ENCODE results near the gene KIF22.

The KIF22 gene

DNA sequence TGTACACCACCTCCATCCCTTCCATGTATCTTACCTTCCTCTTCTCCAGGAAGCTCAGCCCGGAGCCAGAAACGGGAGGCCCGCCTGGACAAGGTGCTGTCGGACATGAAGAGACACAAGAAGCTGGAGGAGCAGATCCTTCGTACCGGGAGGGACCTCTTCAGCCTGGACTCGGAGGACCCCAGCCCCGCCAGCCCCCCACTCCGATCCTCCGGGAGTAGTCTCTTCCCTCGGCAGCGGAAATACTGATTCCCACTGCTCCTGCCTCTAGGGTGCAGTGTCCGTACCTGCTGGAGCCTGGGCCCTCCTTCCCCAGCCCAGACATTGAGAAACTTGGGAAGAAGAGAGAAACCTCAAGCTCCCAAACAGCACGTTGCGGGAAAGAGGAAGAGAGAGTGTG is 29.0 kb downstream of the KIF22 start:
- Histone ChIP-seq H3K4me3 (ENCODE audit: low read depth in 1 of 2, low read length in 1 of 2) (peak overlapping the region; percentile 84 to 99), H3K4me1 (ENCODE audit: control insufficient read depth in 1 of 2, insufficient read depth in 1 of 2, low read depth in 1 of 2, low read length in 1 of 2) (peaks cover 74 to 89% of the 10 kb centered on the region in 2 experiments)

DNA sequence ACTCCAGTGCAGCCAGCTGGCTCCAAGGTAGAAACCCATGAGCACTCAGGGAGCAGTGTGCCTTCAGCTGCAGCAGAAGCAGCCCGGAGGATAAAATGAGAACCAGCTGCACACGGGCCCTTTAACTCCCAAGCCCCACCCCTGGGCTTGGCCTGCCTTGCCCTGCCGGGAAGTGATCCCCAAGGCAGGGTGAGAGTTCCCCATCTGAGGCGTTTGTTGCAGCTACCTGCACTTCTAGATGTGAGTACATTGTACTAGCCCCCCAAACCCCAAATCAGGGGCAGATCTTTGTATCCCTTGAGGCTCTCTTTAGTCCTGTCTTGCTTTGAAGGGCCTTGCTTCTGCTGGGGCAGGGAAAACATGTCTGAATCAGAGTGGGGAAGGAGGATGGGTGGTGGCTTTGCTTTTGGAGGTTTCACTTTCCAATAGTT is 29.7 kb downstream of the KIF22 start, which contains the start of gene MVP:
MVP (plus strand) TSS at position 192 of the 431 bp plus-strand sequence. CDS start 10,088 bp downstream, outside the sequence.
- Histone ChIP-seq H3K36me3 (no peaks in the 10 kb centered on the region), H3K4me1 (ENCODE audit: control insufficient read depth in 1 of 2, insufficient read depth in 1 of 2, low read depth in 1 of 2, low read length in 1 of 2) (peaks cover 73 to 89% of the 10 kb centered on the region in 2 experiments), H3K4me3 (ENCODE audit: low read depth in 1 of 2, low read length in 1 of 2) (peak within 1 kb of the TSS; percentile 84 to 99)

More for the DNA sequence above, 29.0 kb downstream of the KIF22 start:
- Histone ChIP-seq H3K27ac (peak overlapping the region; percentile 89), H3K9me3 (no peaks in the 10 kb centered on the region), H3K27me3 (peaks cover 3% of the 10 kb centered on the region), H3K36me3 (no peaks in the 10 kb centered on the region)
- TF ChIP-seq, protein P1, sequence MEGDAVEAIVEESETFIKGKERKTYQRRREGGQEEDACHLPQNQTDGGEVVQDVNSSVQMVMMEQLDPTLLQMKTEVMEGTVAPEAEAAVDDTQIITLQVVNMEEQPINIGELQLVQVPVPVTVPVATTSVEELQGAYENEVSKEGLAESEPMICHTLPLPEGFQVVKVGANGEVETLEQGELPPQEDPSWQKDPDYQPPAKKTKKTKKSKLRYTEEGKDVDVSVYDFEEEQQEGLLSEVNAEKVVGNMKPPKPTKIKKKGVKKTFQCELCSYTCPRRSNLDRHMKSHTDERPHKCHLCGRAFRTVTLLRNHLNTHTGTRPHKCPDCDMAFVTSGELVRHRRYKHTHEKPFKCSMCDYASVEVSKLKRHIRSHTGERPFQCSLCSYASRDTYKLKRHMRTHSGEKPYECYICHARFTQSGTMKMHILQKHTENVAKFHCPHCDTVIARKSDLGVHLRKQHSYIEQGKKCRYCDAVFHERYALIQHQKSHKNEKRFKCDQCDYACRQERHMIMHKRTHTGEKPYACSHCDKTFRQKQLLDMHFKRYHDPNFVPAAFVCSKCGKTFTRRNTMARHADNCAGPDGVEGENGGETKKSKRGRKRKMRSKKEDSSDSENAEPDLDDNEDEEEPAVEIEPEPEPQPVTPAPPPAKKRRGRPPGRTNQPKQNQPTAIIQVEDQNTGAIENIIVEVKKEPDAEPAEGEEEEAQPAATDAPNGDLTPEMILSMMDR (IDR thresholded peaks at IDR 0.05), result no peak

DNA sequence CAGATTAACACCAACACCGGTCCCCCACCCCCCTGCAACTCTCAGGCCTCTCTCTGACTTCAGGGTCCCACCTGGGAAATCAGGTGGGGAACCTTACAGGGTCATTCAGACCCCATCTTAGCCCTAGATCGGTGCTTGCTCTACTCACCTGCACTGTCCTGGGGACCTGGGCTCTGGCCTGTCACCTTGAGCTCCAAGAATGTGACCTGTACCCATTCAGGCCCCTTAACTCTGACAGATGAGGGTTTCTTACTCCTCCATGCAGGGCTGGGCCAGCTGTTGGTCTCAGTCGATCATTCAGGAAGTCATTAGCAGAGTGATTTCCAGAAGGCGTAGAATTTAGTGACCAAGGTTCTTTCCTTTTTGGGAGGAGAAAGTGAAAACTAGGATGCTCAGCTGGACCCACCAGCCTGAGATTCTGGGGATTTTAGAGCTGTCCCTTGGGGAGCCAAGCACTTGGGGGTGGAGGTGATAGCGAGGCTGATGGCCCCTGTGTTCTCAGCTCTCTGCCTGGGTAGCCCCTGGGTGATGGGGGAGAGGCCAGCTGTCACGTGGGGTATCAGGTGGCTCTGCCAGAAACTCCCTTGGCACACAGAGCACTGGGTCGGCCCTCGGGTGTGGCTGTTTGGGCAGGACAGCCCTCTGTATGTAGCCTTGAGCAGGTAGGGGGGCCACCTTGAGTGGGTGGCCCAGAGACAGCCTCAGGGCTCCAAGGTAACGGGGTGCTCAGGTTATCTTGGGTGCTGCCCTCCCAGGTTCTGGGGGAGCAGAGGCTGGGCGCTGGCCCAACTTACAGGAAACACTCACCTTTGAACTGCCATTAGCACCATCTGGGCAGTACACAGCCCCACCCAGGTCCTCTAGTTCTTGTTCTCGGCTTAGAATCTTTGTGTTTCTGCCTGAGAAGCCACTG is 30.4 kb downstream of the KIF22 start:
- Histone ChIP-seq H3K27ac (peak overlapping the region; percentile 89), H3K4me1 (ENCODE audit: control insufficient read depth in 1 of 2, insufficient read depth in 1 of 2, low read depth in 1 of 2, low read length in 1 of 2) (peaks cover 75 to 90% of the 10 kb centered on the region in 2 experiments), H3K36me3 (no peaks in the 10 kb centered on the region), H3K9me3 (no peaks in the 10 kb centered on the region), H3K4me3 (ENCODE audit: low read depth in 1 of 2, low read length in 1 of 2) (peak overlapping the region; percentile 84 to 99), H3K27me3 (no peaks in the 10 kb centered on the region)
- TF ChIP-seq, protein P1 (IDR thresholded peaks at IDR 0.05), result no peak

More for the DNA sequence above, 29.7 kb downstream of the KIF22 start, which contains the start of gene MVP:
- H3K27ac ChIP-seq, result peak within 1 kb of the TSS; percentile 89
- TF ChIP-seq, protein P1 (IDR thresholded peaks at IDR 0.05), result peak; percentile 19
- no peaks in the 10 kb centered on the region for H3K27me3 ChIP-seq
- H3K9me3 ChIP-seq, result no peaks in the 10 kb centered on the region

DNA sequence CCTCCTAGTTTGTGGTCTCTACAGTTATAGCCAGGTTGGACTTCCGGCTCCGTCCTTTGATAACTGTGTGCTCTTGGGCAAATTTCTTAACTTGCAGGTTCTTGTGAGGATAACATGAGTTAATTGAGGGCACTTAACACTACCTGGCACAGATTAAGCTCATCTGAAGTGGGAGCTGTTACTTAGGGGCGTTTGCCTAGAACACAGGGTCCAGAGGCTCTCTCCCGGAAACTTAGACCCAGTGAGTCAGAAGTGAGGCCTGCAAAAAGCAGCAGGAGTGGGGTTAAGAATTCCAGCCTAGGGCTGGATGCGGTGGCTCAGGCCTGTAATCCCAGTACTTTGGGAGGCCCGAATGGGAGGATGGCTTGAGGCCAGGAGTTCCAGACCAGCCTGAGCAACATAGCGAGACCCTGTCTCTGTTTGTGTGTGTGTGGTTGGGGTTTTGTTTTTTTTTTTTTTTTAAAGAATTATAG is 31.1 kb downstream of the KIF22 start:
- Histone ChIP-seq H3K36me3 (no peaks in the 10 kb centered on the region), H3K27ac (peak overlapping the region; percentile 89), H3K9me3 (no peaks in the 10 kb centered on the region), H3K4me1 (ENCODE audit: control insufficient read depth in 1 of 2, insufficient read depth in 1 of 2, low read depth in 1 of 2, low read length in 1 of 2) (peaks cover 79 to 93% of the 10 kb centered on the region in 2 experiments), H3K27me3 (no peaks in the 10 kb centered on the region), H3K4me3 (ENCODE audit: low read depth in 1 of 2, low read length in 1 of 2) (peak overlapping the region; percentile 84 to 99)
- TF ChIP-seq, protein P1 (IDR thresholded peaks at IDR 0.05), result no peak

DNA sequence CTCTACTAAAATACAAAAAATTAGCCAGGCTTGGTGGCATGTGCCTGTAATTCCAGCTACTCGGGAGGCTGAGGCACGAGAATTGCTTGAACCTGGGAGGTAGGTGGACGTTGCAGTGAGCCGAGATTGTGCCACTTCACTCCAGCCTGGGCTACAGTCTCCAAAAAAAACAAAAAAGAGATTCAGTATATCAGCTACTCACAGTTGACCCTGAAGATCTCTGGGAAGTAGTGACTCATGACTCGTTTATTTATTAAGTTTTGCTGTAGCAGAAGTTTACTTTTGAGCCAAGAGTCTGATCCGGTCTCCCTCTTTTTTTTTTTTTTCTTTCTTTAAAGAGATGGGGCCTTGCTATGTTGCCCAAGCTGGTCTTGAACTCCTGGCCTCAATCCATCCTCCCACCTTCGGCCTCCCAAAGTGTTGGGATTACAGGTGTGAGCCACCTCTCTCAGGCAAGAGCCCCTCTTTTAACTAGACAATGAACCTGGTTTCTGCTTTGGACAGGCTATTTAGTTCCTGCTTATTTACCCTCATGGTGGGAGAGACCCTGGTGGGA is 34.1 kb downstream of the KIF22 start:
- H3K27ac ChIP-seq, result peak overlapping the region; percentile 65
- peaks cover 69 to 73% of the 10 kb centered on the region in 2 experiments for H3K4me1 ChIP-seq (ENCODE audit: control insufficient read depth in 1 of 2, insufficient read depth in 1 of 2, low read depth in 1 of 2, low read length in 1 of 2)
- no peak overlapping the region for H3K4me3 ChIP-seq (ENCODE audit: low read depth in 1 of 2, low read length in 1 of 2)

More for the DNA sequence above, 34.1 kb downstream of the KIF22 start:
- TF ChIP-seq, protein P1 (IDR thresholded peaks at IDR 0.05), result no peak
- Histone ChIP-seq H3K27me3 (no peaks in the 10 kb centered on the region), H3K9me3 (no peaks in the 10 kb centered on the region), H3K36me3 (peaks cover 2% of the 10 kb centered on the region)

Data from neutrophil (primary cell).